Measurements from ENCODE around the gene GMDS. TPM values are rescaled to one million over a fixed set of nuclear protein-coding genes. Genes with fewer than 3 reads are reported as not detected.

Gene GMDS
- total and polyA plus RNA-seq, 2 of the 4 experiments (the other 2 are of a cell fraction) = 7.3 to 21.9 TPM

- ATAC-seq (ENCODE audit: low read depth) (no peak), DNase-seq (no peak)
- H3K9me1 ChIP-seq (ENCODE audit: insufficient read depth, low read length) = peaks cover 20% of the 10 kb centered on the region
- H4K5ac ChIP-seq (ENCODE audit: low read depth, low read length) = no peak overlapping the region
- H2BK15ac ChIP-seq (ENCODE audit: low read depth, low read length) = 0 out of 3 replicates have a peak overlapping the region, but pooled peaks have one; percentile 27
- in situ Hi-C loops (cut with MboI; ENCODE audit: low sequenced_read_pairs) = no loop called here
- dilution Hi-C loops (cut with HindIII; ENCODE audit: low sequenced_read_pairs, unreplicated experiment) = no loop called here
- H2AFZ ChIP-seq (replicated peaks; ENCODE audit: low read length, poor library complexity) = no peak overlapping the region
- no TSS peak for BruUV-seq (replicated peaks)
- H4K91ac ChIP-seq (ENCODE audit: insufficient read depth, low read depth, low read length) = no peak overlapping the region; the same call in 1 of the 2 replicates
- H3K56ac ChIP-seq (ENCODE audit: extremely low read depth, insufficient read depth, low read length) = no peak overlapping the region
- H2AK5ac ChIP-seq (ENCODE audit: low read depth, low read length) = no peak overlapping the region
- H4K8ac ChIP-seq (ENCODE audit: low read depth in 2 of 2, low read length in 2 of 2) = no peak overlapping the region
- 0 out of 4 replicates have a peak, but pooled peaks cover 0 to 6% of the 10 kb centered on the region in 2 experiments for H3K79me1 ChIP-seq (ENCODE audit: low read depth in 1 of 2, low read length in 2 of 2)
- no peak overlapping the region for H3K4me2 ChIP-seq (ENCODE audit: low read depth, low read length)
- no peak overlapping the region for H3K9ac ChIP-seq (ENCODE audit: low read depth, low read length)
- H3K23ac ChIP-seq (ENCODE audit: low read depth, low read length) = no peak overlapping the region
- H2BK5ac ChIP-seq (ENCODE audit: low read depth, low read length, poor library complexity, severe bottlenecking) = no peak overlapping the region
- H3K27me3 ChIP-seq (ENCODE audit: control insufficient read depth, insufficient read depth, low read length) = no peaks in the 10 kb centered on the region
- no peak overlapping the region for H2BK20ac ChIP-seq (ENCODE audit: low read depth, low read length)
- H3K4ac ChIP-seq (ENCODE audit: low read depth, low read length) = no peak overlapping the region
- 100% methylated on average over 2 of the region's 11 CpGs; no CpG with 5 or more reads in 1 of the 2 experiments for WGBS, 2 experiments (ENCODE audit: extremely low coverage in 2 of 2, insufficient read length in 1 of 2)
- no peak overlapping the region for H3K27ac ChIP-seq (ENCODE audit: insufficient read depth, low read length)
- no peak overlapping the region for H3K18ac ChIP-seq (ENCODE audit: low read depth, low read length)
- no peaks in the 10 kb centered on the region for H4K20me1 ChIP-seq (ENCODE audit: insufficient read depth, low read length)
- H3K36me3 ChIP-seq (ENCODE audit: control insufficient read depth, insufficient read depth, low read length) = no peaks in the 10 kb centered on the region
- H3K4me3 ChIP-seq (ENCODE audit: insufficient read depth, low read depth, low read length) = no peak overlapping the region
- H3K4me1 ChIP-seq (ENCODE audit: control insufficient read depth, insufficient read depth, low read length) = peaks cover 21% of the 10 kb centered on the region
- H2AK9ac ChIP-seq (replicated peaks; ENCODE audit: low read depth, low read length, poor library complexity) = no peak overlapping the region
- ChIA-PET CTCF (interaction anchor here (1.1 kb wide), 1 partner anchor 10 kb away, joined by 3 read pairs; no protein-coding TSS in a partner anchor), POLR2A (ENCODE audit: unreplicated experiment) (no interaction called here)
- H3K9me3 ChIP-seq (ENCODE audit: control insufficient read depth, insufficient read depth, low read length) = no peaks in the 10 kb centered on the region
- intact Hi-C loops (cut with micrococcal nuclease) = no loop called here
- H3K14ac ChIP-seq (replicated peaks; ENCODE audit: low read depth, low read length) = peak overlapping the region; percentile 31; the same call in 1 of the 2 replicates
- H2BK120ac ChIP-seq (ENCODE audit: low read depth, low read length) = peak overlapping the region; percentile 72
- no peak for TF ChIP-seq CHD1 (IDR thresholded peaks at IDR 0.05; ENCODE audit: low read depth, low read length)
- no peak for TF ChIP-seq POLR2A (IDR thresholded peaks at IDR 0.05; ENCODE audit: low read depth, low read length)
- no peak for TF ChIP-seq CEBPB (IDR thresholded peaks at IDR 0.05; ENCODE audit: low read depth, low read length)
- TF ChIP-seq RCOR1 (IDR thresholded peaks at IDR 0.05; ENCODE audit: insufficient replicate concordance, low read length) = no peak
- TF ChIP-seq RAD21 (IDR thresholded peaks at IDR 0.05; ENCODE audit: low read length) = no peak
- no peak for TF ChIP-seq MAFK (IDR thresholded peaks at IDR 0.05; ENCODE audit: low read depth, low read length)
- TF ChIP-seq USF2 (IDR thresholded peaks at IDR 0.05; ENCODE audit: low read depth, low read length) = no peak
- no peak for TF ChIP-seq ELK1 (IDR thresholded peaks at IDR 0.05; ENCODE audit: borderline replicate concordance, low read depth, low read length)
- no peak for TF ChIP-seq RFX5 (IDR thresholded peaks at IDR 0.05; ENCODE audit: low read depth, low read length)
- TF ChIP-seq NFE2L2 (IDR thresholded peaks at IDR 0.05; ENCODE audit: low read depth, low read length) = no peak
- no peak for TF ChIP-seq MAZ (IDR thresholded peaks at IDR 0.05; ENCODE audit: borderline replicate concordance, low read depth, low read length)
- TF ChIP-seq MXI1 (IDR thresholded peaks at IDR 0.05; ENCODE audit: borderline replicate concordance, low read depth, low read length) = no peak
- TF ChIP-seq CTCF (conservative IDR thresholded peaks at IDR 0.05; ENCODE audit: low read depth, low read length) = no peak
- no peak for TF ChIP-seq BHLHE40 (IDR thresholded peaks at IDR 0.05; ENCODE audit: low read depth, low read length)
- no peak for TF ChIP-seq SMC3 (IDR thresholded peaks at IDR 0.05; ENCODE audit: low read depth, low read length)
- no peak for TF ChIP-seq FOS (IDR thresholded peaks at IDR 0.05; ENCODE audit: low read depth, low read length)
Observed at GRCh38 chr6:1698527-1698926, 546.9 kb downstream of the GMDS start.
